C4-2B (cell line): ENCODE measurements around the gene ZNF3.

Source experiments
- ZFX ChIP-seq: fragments of 450-650 bp; IDR thresholded peaks from 2 replicates; pipeline ENCODE4 v1.6.1; 2017
- TF ChIP-seq, protein P1 (sequence below): fragments of 450-650 bp; conservative IDR thresholded peaks from 2 replicates; pipeline ENCODE4 v1.5.1; 2017; ENCODE audit warnings: mild to moderate bottlenecking

DNA sequence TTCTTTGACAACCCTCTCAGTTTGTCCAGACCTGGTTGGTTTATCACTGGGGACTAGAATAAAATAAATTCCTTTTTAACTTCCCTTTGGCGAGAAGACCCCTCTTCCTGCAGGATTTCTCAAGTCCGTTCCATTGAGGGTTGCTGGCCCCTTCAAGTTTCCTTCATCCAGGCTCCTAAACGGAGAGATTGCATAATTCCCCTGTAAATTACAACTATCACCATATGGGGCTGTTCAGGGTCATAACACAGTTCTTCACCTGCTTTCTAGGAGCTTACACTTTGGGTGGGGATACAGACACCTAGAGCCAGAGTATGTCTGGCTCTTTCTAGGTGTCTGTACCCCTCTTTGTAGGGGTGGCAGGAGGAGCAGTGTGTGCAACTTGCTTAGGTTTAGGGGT lies 4.0 kb upstream of the ZNF3 start:
- TF ChIP-seq, protein P1, sequence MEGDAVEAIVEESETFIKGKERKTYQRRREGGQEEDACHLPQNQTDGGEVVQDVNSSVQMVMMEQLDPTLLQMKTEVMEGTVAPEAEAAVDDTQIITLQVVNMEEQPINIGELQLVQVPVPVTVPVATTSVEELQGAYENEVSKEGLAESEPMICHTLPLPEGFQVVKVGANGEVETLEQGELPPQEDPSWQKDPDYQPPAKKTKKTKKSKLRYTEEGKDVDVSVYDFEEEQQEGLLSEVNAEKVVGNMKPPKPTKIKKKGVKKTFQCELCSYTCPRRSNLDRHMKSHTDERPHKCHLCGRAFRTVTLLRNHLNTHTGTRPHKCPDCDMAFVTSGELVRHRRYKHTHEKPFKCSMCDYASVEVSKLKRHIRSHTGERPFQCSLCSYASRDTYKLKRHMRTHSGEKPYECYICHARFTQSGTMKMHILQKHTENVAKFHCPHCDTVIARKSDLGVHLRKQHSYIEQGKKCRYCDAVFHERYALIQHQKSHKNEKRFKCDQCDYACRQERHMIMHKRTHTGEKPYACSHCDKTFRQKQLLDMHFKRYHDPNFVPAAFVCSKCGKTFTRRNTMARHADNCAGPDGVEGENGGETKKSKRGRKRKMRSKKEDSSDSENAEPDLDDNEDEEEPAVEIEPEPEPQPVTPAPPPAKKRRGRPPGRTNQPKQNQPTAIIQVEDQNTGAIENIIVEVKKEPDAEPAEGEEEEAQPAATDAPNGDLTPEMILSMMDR: no peak
- no peak for TF ChIP-seq ZFX
